A549 (cell line): ENCODE results near the gene RUNX2.

ENCODE experiments used
- CEBPB ChIP-seq, 2 experiments: fragments of >200 bp in 1 of 2; sonication (Bioruptor Twin) in 1 of 2; formaldehyde crosslinking in 1 of 2; IDR thresholded peaks; 2 replicates each; pipeline ENCODE4 v1.6.1; 2012 to 2016
- CHD4 ChIP-seq: fragments of 200-600 bp; sonication (generic); IDR thresholded peaks from 2 replicates; pipeline ENCODE4 v1.6.1; 2016; ENCODE audit warnings: antibody characterized with exemption, mild to moderate bottlenecking, borderline replicate concordance
- POLR2A ChIP-seq: IDR thresholded peaks from 2 replicates; pipeline ENCODE4 v1.6.1; 2012; ENCODE audit warnings: mild to moderate bottlenecking, low read length
- POLR2AphosphoS2 ChIP-seq: conservative IDR thresholded peaks from 2 replicates; pipeline ENCODE4 v1.6.1; 2012; ENCODE audit warnings: low read length, improper control_type of control experiment, inconsistent platforms
- RCOR1 ChIP-seq: fragments of 150-350 bp; IDR thresholded peaks from 2 replicates; pipeline ENCODE4 v1.6.1; 2014; ENCODE audit warnings: antibody characterized with exemption, low read length, low read depth
- RNF2 ChIP-seq: fragments of 200-600 bp; sonication (generic); IDR thresholded peaks from 2 replicates; pipeline ENCODE4 v1.6.1; 2016; ENCODE audit warnings: low read depth, mild to moderate bottlenecking, antibody characterized with exemption, moderate library complexity, borderline replicate concordance
- SMC3 ChIP-seq: fragments of >200 bp; sonication (Bioruptor Twin); formaldehyde crosslinking; IDR thresholded peaks from 3 replicates; pipeline ENCODE4 v1.6.1; 2018; ENCODE audit warnings: inconsistent platforms
- TF ChIP-seq, protein P1 (sequence below): IDR thresholded peaks from 2 replicates; pipeline ENCODE4 v1.6.1; 2012
- TF ChIP-seq, protein P2 (sequence below): fragments of >200 bp; sonication (Bioruptor Twin); formaldehyde crosslinking; IDR thresholded peaks from 3 replicates; pipeline ENCODE4 v1.5.1; 2016

DNA sequence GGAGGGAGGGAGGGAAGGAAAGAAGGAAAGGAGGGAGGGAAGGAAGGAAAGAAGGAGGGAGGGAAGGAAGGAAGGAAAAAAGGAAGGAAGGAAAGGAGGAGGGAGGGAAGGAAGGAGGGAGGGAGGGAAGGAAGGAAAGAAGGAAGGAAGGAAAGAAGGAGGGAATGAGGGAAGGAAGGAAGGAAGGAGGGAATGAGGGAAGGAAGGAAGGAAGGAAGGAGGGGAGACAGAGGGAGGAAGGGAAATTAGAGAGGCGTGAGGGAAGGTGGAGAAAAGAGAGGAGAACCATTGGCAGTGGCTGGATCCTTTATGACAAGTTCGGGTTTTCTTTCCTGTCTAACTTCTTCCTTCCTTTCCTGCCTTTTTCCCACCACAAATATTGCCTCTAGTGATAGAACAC, 71.9 kb downstream of the RUNX2 start:
- TF ChIP-seq, protein P1, sequence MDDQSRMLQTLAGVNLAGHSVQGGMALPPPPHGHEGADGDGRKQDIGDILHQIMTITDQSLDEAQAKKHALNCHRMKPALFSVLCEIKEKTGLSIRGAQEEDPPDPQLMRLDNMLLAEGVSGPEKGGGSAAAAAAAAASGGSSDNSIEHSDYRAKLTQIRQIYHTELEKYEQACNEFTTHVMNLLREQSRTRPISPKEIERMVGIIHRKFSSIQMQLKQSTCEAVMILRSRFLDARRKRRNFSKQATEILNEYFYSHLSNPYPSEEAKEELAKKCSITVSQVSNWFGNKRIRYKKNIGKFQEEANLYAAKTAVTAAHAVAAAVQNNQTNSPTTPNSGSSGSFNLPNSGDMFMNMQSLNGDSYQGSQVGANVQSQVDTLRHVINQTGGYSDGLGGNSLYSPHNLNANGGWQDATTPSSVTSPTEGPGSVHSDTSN: no peak
- TF ChIP-seq, protein P2, sequence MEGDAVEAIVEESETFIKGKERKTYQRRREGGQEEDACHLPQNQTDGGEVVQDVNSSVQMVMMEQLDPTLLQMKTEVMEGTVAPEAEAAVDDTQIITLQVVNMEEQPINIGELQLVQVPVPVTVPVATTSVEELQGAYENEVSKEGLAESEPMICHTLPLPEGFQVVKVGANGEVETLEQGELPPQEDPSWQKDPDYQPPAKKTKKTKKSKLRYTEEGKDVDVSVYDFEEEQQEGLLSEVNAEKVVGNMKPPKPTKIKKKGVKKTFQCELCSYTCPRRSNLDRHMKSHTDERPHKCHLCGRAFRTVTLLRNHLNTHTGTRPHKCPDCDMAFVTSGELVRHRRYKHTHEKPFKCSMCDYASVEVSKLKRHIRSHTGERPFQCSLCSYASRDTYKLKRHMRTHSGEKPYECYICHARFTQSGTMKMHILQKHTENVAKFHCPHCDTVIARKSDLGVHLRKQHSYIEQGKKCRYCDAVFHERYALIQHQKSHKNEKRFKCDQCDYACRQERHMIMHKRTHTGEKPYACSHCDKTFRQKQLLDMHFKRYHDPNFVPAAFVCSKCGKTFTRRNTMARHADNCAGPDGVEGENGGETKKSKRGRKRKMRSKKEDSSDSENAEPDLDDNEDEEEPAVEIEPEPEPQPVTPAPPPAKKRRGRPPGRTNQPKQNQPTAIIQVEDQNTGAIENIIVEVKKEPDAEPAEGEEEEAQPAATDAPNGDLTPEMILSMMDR: no peak
- TF ChIP-seq CEBPB (IDR thresholded peaks at IDR 0.05) (no peak), POLR2A (no peak), SMC3 (no peak), RNF2 (no peak), POLR2AphosphoS2 (no peak), CHD4 (no peak), RCOR1 (no peak)
